ENCODE measurements around the gene BTBD6.

DNA sequence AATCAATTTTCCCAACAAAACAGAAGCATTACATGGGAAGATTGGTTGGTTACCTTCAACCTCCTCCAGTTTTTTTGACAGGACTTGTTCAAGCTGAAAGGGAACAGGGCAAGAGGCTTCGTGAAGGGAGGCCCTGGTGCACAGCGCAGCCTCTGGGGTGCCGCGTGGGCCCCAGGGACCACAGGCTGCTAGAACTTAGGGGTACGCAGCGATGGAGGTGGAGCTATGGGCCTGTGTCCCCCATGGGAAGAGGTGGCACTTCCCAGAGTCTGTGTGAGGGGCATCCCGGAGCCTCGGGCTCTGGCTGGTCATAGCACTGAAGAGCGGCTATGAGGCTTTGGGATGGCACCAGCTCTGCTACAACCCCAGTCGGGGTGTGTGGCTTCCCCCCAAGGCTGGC lies 22.1 kb upstream of the BTBD6 start:
- TF ChIP-seq, protein P1, sequence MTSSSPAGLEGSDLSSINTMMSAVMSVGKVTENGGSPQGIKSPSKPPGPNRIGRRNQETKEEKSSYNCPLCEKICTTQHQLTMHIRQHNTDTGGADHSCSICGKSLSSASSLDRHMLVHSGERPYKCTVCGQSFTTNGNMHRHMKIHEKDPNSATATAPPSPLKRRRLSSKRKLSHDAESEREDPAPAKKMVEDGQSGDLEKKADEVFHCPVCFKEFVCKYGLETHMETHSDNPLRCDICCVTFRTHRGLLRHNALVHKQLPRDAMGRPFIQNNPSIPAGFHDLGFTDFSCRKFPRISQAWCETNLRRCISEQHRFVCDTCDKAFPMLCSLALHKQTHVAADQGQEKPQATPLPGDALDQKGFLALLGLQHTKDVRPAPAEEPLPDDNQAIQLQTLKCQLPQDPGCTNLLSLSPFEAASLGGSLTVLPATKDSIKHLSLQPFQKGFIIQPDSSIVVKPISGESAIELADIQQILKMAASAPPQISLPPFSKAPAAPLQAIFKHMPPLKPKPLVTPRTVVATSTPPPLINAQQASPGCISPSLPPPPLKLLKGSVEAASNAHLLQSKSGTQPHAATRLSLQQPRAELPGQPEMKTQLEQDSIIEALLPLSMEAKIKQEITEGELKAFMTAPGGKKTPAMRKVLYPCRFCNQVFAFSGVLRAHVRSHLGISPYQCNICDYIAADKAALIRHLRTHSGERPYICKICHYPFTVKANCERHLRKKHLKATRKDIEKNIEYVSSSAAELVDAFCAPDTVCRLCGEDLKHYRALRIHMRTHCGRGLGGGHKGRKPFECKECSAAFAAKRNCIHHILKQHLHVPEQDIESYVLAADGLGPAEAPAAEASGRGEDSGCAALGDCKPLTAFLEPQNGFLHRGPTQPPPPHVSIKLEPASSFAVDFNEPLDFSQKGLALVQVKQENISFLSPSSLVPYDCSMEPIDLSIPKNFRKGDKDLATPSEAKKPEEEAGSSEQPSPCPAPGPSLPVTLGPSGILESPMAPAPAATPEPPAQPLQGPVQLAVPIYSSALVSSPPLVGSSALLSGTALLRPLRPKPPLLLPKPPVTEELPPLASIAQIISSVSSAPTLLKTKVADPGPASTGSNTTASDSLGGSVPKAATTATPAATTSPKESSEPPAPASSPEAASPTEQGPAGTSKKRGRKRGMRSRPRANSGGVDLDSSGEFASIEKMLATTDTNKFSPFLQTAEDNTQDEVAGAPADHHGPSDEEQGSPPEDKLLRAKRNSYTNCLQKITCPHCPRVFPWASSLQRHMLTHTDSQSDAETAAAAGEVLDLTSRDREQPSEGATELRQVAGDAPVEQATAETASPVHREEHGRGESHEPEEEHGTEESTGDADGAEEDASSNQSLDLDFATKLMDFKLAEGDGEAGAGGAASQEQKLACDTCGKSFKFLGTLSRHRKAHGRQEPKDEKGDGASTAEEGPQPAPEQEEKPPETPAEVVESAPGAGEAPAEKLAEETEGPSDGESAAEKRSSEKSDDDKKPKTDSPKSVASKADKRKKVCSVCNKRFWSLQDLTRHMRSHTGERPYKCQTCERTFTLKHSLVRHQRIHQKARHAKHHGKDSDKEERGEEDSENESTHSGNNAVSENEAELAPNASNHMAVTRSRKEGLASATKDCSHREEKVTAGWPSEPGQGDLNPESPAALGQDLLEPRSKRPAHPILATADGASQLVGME (CRISPR knock-in tag; IDR thresholded peaks at IDR 0.05): no peak
- no peak for TF ChIP-seq GATA2 (CRISPR knock-in tag; IDR thresholded peaks at IDR 0.05)
- no peak for TF ChIP-seq PHB2 (IDR thresholded peaks at IDR 0.05; ENCODE audit: low read depth)
- no peak for TF ChIP-seq EZH2 (IDR thresholded peaks at IDR 0.05; ENCODE audit: borderline replicate concordance, low read depth, low read length)
- TF ChIP-seq, protein P2, sequence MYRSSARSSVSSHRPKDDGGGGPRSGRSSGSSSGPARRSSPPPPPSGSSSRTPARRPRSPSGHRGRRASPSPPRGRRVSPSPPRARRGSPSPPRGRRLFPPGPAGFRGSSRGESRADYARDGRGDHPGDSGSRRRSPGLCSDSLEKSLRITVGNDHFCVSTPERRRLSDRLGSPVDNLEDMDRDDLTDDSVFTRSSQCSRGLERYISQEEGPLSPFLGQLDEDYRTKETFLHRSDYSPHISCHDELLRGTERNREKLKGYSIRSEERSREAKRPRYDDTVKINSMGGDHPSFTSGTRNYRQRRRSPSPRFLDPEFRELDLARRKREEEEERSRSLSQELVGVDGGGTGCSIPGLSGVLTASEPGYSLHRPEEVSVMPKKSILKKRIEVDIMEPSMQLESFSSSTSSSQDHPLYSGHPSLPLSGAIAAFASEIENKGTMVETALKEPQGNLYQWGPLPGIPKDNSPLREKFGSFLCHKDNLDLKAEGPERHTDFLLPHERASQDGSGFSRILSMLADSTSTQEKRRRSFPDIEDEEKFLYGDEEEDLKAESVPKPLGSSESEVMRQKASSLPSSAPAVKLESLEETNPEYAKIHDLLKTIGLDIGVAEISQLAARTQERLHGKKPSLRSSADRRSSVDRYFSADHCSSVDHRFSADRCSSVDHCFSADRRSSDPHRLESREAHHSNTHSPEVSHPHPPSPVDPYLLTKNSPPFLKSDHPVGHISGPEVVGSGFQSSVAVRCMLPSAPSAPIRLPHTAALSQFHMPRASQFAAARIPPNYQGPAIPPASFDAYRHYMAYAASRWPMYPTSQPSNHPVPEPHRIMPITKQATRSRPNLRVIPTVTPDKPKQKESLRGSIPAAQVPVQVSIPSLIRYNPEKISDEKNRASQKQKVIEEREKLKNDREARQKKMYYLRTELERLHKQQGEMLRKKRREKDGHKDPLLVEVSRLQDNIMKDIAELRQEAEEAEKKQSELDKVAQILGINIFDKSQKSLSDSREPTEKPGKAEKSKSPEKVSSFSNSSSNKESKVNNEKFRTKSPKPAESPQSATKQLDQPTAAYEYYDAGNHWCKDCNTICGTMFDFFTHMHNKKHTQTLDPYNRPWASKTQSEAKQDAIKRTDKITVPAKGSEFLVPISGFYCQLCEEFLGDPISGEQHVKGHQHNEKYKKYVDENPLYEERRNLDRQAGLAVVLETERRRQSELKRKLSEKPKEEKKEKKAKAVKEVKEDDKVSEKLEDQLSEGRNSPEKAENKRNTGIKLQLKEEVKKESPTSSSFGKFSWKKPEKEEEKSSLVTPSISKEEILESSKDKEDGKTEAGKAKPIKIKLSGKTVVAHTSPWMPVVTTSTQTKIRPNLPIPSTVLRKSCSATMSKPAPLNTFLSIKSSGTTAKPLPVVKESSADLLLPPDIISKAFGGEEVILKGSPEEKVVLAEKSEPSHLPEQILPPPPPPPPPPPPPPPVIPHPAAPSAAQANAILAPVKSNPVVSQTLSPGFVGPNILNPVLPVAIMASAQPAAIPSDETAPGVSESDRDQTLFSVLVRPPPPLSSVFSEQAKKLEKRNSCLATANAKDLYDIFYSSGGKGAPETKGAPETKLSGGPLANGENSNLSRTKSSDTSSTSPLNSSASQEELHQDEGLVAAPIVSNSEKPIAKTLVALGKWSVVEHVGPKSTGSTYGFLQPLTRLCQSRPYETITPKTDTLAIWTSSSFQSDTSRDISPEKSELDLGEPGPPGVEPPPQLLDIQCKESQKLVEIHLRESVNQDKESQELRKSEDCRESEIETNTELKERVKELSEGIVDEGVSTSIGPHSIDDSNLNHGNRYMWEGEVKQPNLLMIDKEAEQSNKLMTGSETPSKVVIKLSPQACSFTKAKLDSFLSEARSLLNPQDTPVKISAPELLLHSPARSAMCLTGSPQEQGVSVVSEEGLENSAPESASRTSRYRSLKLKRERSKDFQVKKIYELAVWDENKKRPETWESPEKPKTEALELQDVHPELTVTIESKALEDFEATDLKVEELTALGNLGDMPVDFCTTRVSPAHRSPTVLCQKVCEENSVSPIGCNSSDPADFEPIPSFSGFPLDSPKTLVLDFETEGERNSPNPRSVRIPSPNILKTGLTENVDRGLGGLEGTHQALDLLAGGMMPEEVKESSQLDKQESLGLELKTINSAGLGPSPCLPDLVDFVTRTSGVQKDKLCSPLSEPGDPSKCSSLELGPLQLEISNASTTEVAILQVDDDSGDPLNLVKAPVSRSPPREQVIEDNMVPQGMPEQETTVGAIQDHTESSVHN (IDR thresholded peaks at IDR 0.05; ENCODE audit: borderline replicate concordance in 1 of 2, low read depth in 1 of 2): no peak
- TF ChIP-seq KAT2B (IDR thresholded peaks at IDR 0.05; ENCODE audit: low read depth, low read length): no peak
- TF ChIP-seq, protein P3, sequence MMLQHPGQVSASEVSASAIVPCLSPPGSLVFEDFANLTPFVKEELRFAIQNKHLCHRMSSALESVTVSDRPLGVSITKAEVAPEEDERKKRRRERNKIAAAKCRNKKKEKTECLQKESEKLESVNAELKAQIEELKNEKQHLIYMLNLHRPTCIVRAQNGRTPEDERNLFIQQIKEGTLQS (IDR thresholded peaks at IDR 0.05): no peak
- TF ChIP-seq, protein P3 (CRISPR knock-in tag; conservative IDR thresholded peaks at IDR 0.05): no peak
- TF ChIP-seq, protein P4, sequence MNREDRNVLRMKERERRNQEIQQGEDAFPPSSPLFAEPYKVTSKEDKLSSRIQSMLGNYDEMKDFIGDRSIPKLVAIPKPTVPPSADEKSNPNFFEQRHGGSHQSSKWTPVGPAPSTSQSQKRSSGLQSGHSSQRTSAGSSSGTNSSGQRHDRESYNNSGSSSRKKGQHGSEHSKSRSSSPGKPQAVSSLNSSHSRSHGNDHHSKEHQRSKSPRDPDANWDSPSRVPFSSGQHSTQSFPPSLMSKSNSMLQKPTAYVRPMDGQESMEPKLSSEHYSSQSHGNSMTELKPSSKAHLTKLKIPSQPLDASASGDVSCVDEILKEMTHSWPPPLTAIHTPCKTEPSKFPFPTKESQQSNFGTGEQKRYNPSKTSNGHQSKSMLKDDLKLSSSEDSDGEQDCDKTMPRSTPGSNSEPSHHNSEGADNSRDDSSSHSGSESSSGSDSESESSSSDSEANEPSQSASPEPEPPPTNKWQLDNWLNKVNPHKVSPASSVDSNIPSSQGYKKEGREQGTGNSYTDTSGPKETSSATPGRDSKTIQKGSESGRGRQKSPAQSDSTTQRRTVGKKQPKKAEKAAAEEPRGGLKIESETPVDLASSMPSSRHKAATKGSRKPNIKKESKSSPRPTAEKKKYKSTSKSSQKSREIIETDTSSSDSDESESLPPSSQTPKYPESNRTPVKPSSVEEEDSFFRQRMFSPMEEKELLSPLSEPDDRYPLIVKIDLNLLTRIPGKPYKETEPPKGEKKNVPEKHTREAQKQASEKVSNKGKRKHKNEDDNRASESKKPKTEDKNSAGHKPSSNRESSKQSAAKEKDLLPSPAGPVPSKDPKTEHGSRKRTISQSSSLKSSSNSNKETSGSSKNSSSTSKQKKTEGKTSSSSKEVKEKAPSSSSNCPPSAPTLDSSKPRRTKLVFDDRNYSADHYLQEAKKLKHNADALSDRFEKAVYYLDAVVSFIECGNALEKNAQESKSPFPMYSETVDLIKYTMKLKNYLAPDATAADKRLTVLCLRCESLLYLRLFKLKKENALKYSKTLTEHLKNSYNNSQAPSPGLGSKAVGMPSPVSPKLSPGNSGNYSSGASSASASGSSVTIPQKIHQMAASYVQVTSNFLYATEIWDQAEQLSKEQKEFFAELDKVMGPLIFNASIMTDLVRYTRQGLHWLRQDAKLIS (CRISPR knock-in tag; IDR thresholded peaks at IDR 0.05): no peak
